H1 (cell line): ENCODE data around the gene MYO9A. TPM values are rescaled to one million over a fixed set of nuclear protein-coding genes. Genes with fewer than 3 reads are reported as not detected.

Experiments used
- CTCF ChIA-PET: fragments of 300-600 bp; sonication (Branson Sonifier 250); formaldehyde crosslinking; loops from one replicate; lab custom pipeline; 2021; ENCODE audit not compliant: partially characterized antibody; lab: Charles Lee
- POLR2A ChIA-PET: fragments of 300-600 bp; sonication (Branson Sonifier 250); formaldehyde crosslinking; loops from one replicate; lab custom pipeline; 2021; ENCODE audit warnings: inconsistent platforms; ENCODE audit not compliant: partially characterized antibody; lab: Charles Lee
- DNase-seq, 2 experiments: peaks; one replicate each; pipeline versions ENCODE4 v3.0.0 to v3.0.0-alpha.2; 2010 to 2022; ENCODE audit warnings: low spot score in 2 of 2, low read depth in 1 of 2, mixed read lengths in 1 of 2
- FAIRE-seq: peaks from 2 replicates; lab custom pipeline; 2011; peaks lifted over from hg19 to GRCh38; lab: Jason Lieb, UNC
- H2AFZ ChIP-seq: 2 replicates; pipeline ENCODE4 v1.8.1; 2012; ENCODE audit warnings: low read length, inconsistent platforms
- H2AK5ac ChIP-seq: 2 replicates; pipeline ENCODE4 v1.6.1; 2013; ENCODE audit warnings: low read depth, low read length
- H2BK120ac ChIP-seq: replicated peaks from 2 replicates; pipeline ENCODE3; 2013; ENCODE audit warnings: low read depth, low read length, inconsistent platforms
- H2BK12ac ChIP-seq: 2 replicates; pipeline ENCODE4 v1.6.1; 2013; ENCODE audit warnings: low read depth, low read length
- H2BK15ac ChIP-seq: 2 replicates; pipeline ENCODE4 v1.6.1; 2013; ENCODE audit warnings: low read length
- H2BK20ac ChIP-seq: 2 replicates; pipeline ENCODE4 v1.6.1; 2013; ENCODE audit warnings: low read length
- H2BK5ac ChIP-seq: 2 replicates; pipeline ENCODE4 v1.6.1; 2013; ENCODE audit warnings: low read depth, low read length
- H3K14ac ChIP-seq: 2 replicates; pipeline ENCODE4 v1.6.1; 2013; ENCODE audit warnings: inconsistent platforms; ENCODE audit not compliant: insufficient read length
- H3K18ac ChIP-seq: 2 replicates; pipeline ENCODE4 v1.6.1; 2013; ENCODE audit warnings: low read length; ENCODE audit errors: extremely low read depth
- H3K23ac ChIP-seq: 2 replicates; pipeline ENCODE4 v1.6.1; 2013; ENCODE audit warnings: inconsistent platforms; ENCODE audit not compliant: insufficient read length
- H3K23me2 ChIP-seq: 2 replicates; pipeline ENCODE4 v1.6.1; 2013; ENCODE audit warnings: low read depth, low read length
- H3K27ac ChIP-seq: 2 replicates; pipeline ENCODE4 v1.6.1; 2011; ENCODE audit warnings: low read depth, low read length, inconsistent platforms
- H3K27me3 ChIP-seq, 4 experiments: replicated peaks in 1 of 4; 1 replicate in 1 of 4; 2 replicates in 3 of 4; pipeline versions ENCODE4 v1.6.1 to v1.8.1; 2011 to 2013; ENCODE audit warnings: low read length in 3 of 4, mild to moderate bottlenecking in 3 of 4, inconsistent platforms in 2 of 4, mixed read lengths in 2 of 4, moderate library complexity in 1 of 4; ENCODE audit not compliant: control insufficient read depth in 3 of 4, insufficient read depth in 3 of 4; ENCODE audit errors: extremely low read depth in 1 of 4
- H3K36me3 ChIP-seq, 4 experiments: 2 replicates each; pipeline versions ENCODE4 v1.6.1 to v1.8.1; 2011 to 2013; ENCODE audit warnings: mild to moderate bottlenecking in 4 of 4, low read length in 3 of 4, moderate library complexity in 2 of 4, control low read depth in 1 of 4, inconsistent platforms in 1 of 4; ENCODE audit not compliant: insufficient read depth in 4 of 4, control insufficient read depth in 2 of 4
- H3K4ac ChIP-seq: replicated peaks from 2 replicates; pipeline ENCODE3; 2013; ENCODE audit warnings: low read length, low read depth, mixed read lengths, inconsistent platforms; ENCODE audit not compliant: insufficient read length
- H3K4me1 ChIP-seq, 4 experiments: replicated peaks in 1 of 4; 1 replicate in 1 of 4; 2 replicates in 3 of 4; pipeline versions ENCODE4 v1.6.1 to v1.8.1; 2011 to 2013; ENCODE audit warnings: low read length in 3 of 4, inconsistent platforms in 2 of 4, mixed read lengths in 1 of 4; ENCODE audit not compliant: insufficient read depth in 4 of 4, control insufficient read depth in 3 of 4
- H3K4me2 ChIP-seq, 2 experiments: 2 replicates each; pipeline versions ENCODE4 v1.6.1 to v1.8.1; 2011 to 2013; ENCODE audit warnings: low read depth in 2 of 2, low read length in 2 of 2, control low read depth in 1 of 2, inconsistent platforms in 1 of 2, mild to moderate bottlenecking in 1 of 2; ENCODE audit not compliant: insufficient read depth in 1 of 2
- H3K4me3 ChIP-seq, 4 experiments: fragments of 200-600, 300-600 bp in 1 of 4; sonication (generic), shearing (Covaris generic), sonication (Bioruptor Twin) in 1 of 4; 2 replicates each; pipeline versions ENCODE4 v1.5.1 to v1.8.1; 2011 to 2016; ENCODE audit warnings: low read length in 4 of 4, low read depth in 3 of 4, control low read depth in 2 of 4, inconsistent platforms in 2 of 4, mild to moderate bottlenecking in 2 of 4, mixed read lengths in 1 of 4, moderate library complexity in 1 of 4; ENCODE audit not compliant: insufficient read depth in 2 of 4; ENCODE audit errors: extremely low read depth in 1 of 4
- H3K56ac ChIP-seq: replicated peaks from 2 replicates; pipeline ENCODE3; 2013; ENCODE audit warnings: low read depth, mild to moderate bottlenecking, mixed read lengths, low read length, inconsistent platforms; ENCODE audit not compliant: insufficient read length
- H3K79me1 ChIP-seq: 2 replicates; pipeline ENCODE4 v1.6.1; 2013; ENCODE audit warnings: low read depth, low read length, control low read depth
- H3K79me2 ChIP-seq, 2 experiments: 2 replicates each; pipeline versions ENCODE4 v1.6.1 to v1.8.1; 2012 to 2013; ENCODE audit warnings: low read length in 2 of 2, mild to moderate bottlenecking in 2 of 2, inconsistent platforms in 1 of 2; ENCODE audit not compliant: insufficient read depth in 2 of 2, control insufficient read depth in 1 of 2
- H3K9ac ChIP-seq, 4 experiments: replicated peaks in 1 of 4; 1 replicate in 1 of 4; 2 replicates in 3 of 4; pipeline versions ENCODE4 v1.6.1 to v1.8.1; 2011 to 2013; ENCODE audit warnings: low read depth in 3 of 4, low read length in 3 of 4, control low read depth in 2 of 4, mild to moderate bottlenecking in 2 of 4, moderate library complexity in 2 of 4, inconsistent platforms in 1 of 4; ENCODE audit errors: extremely low read depth in 1 of 4
- H3K9me3 ChIP-seq, 2 experiments: 2 replicates each; pipeline versions ENCODE4 v1.6.1 to v1.8.1; 2012 to 2013; ENCODE audit warnings: mild to moderate bottlenecking in 2 of 2, moderate library complexity in 2 of 2, control low read depth in 1 of 2, inconsistent platforms in 1 of 2, low read depth in 1 of 2, low read length in 1 of 2, mixed read lengths in 1 of 2; ENCODE audit not compliant: insufficient read depth in 2 of 2
- H4K20me1 ChIP-seq, 2 experiments: replicated peaks in 1 of 2; 2 replicates each; pipeline versions ENCODE3 to v1.8.1; 2011 to 2013; ENCODE audit warnings: inconsistent platforms in 2 of 2, low read length in 2 of 2, mild to moderate bottlenecking in 1 of 2; ENCODE audit not compliant: insufficient read depth in 2 of 2, control insufficient read depth in 1 of 2
- H4K5ac ChIP-seq: 2 replicates; pipeline ENCODE4 v1.6.1; 2013; ENCODE audit warnings: low read length, low read depth, mixed read lengths, inconsistent platforms; ENCODE audit not compliant: insufficient read length
- H4K8ac ChIP-seq: 2 replicates; pipeline ENCODE4 v1.8.0; 2013; ENCODE audit warnings: mild to moderate bottlenecking, moderate library complexity, low read length, inconsistent platforms; ENCODE audit not compliant: insufficient read depth; ENCODE audit errors: extremely low read depth
- H4K91ac ChIP-seq: replicated peaks from 2 replicates; pipeline ENCODE3; 2013; ENCODE audit warnings: low read length, mixed read lengths, inconsistent platforms; ENCODE audit not compliant: insufficient read length
- ATF3 ChIP-seq: IDR thresholded peaks from 2 replicates; pipeline ENCODE4 v1.6.1; 2011; ENCODE audit warnings: low read depth, mild to moderate bottlenecking, low read length; ENCODE audit not compliant: insufficient read depth
- CHD2 ChIP-seq: IDR thresholded peaks from 2 replicates; pipeline ENCODE4 v1.6.1; 2012; ENCODE audit warnings: low read length, improper control_type of control experiment
- EGR1 ChIP-seq: IDR thresholded peaks from 2 replicates; pipeline ENCODE4 v1.6.1; 2011; ENCODE audit warnings: low read depth, low read length, borderline replicate concordance
- EZH2 ChIP-seq: fragments of 200-600 bp; sonication (generic); IDR thresholded peaks from 2 replicates; pipeline ENCODE4 v1.7.1; 2012; ENCODE audit warnings: low read depth, mild to moderate bottlenecking, moderate library complexity, low read length, inconsistent platforms; ENCODE audit not compliant: severe bottlenecking
- NANOG ChIP-seq: IDR thresholded peaks from 2 replicates; pipeline ENCODE4 v1.6.1; 2011; ENCODE audit warnings: low read length, low read depth, mild to moderate bottlenecking, inconsistent platforms; ENCODE audit not compliant: insufficient read depth, poor library complexity, severe bottlenecking
- POLR2A ChIP-seq, 2 experiments: IDR thresholded peaks; 1 replicate in 1 of 2; 2 replicates in 1 of 2; pipeline ENCODE4 v1.6.1; 2011; ENCODE audit warnings: low read depth in 2 of 2, low read length in 2 of 2, mild to moderate bottlenecking in 2 of 2; ENCODE audit errors: control extremely low read depth in 1 of 2
- RNF2 ChIP-seq: fragments of 200-900, 300-1000 bp; sonication (generic); IDR thresholded peaks from 2 replicates; pipeline ENCODE4 v1.7.1; 2016; ENCODE audit warnings: borderline replicate concordance, low read depth, mild to moderate bottlenecking, antibody characterized with exemption, low read length; ENCODE audit not compliant: poor library complexity, severe bottlenecking; ENCODE audit errors: missing control alignments
- SAP30 ChIP-seq: fragments of 300-600 bp; sonication (generic); IDR thresholded peaks from 2 replicates; pipeline ENCODE4 v1.7.1; 2012; ENCODE audit warnings: low read length, moderate library complexity, mild to moderate bottlenecking, inconsistent platforms; ENCODE audit not compliant: insufficient read depth, insufficient replicate concordance
- SIRT6 ChIP-seq: IDR thresholded peaks from one replicate; pipeline ENCODE4 v1.7.1; 2012; ENCODE audit warnings: low read length, inconsistent platforms
- TEAD4 ChIP-seq: IDR thresholded peaks from 2 replicates; pipeline ENCODE4 v1.6.1; 2012; ENCODE audit warnings: low read depth, low read length, inconsistent platforms, mixed read lengths
- WGBS, 2 experiments: shearing (Covaris generic) in 1 of 2; methylation state at CpG; one replicate each; pipeline versions ENCODE4 v1.1.6 to v1.1.7; 2013 to 2015; ENCODE audit warnings: low lambda C conversion rate in 2 of 2, mixed read lengths in 2 of 2, inconsistent platforms in 1 of 2, low coverage in 1 of 2, missing lambda C conversion rate in 1 of 2; ENCODE audit not compliant: insufficient replicate concordance in 2 of 2, insufficient coverage in 1 of 2, insufficient read length in 1 of 2; ENCODE audit errors: extremely low coverage in 1 of 2, missing lambda C conversion rate in 1 of 2; 5-methylcytosine and 5-hydroxymethylcytosine counted together
- polyA plus RNA-seq, 7 experiments: library from polyadenylated mRNA; depleted of rRNA in 3 of 7; stranded (reverse) in 5 of 7; unstranded in 2 of 7; fragments of >200 nt in 5 of 7; fragments of 200-250 nt in 2 of 7; gene quantifications; 1 replicate in 5 of 7; 2 replicates in 1 of 7; 4 replicates in 1 of 7; pipeline versions ENCODE4 v1.2.1 to v1.2.3, GENCODE V29; 2011 to 2013; ENCODE audit warnings: missing spikeins in 2 of 7, mixed read lengths in 2 of 7
- total RNA-seq: library from RNA; stranded (reverse); fragmentation: NEBNext Ultra II Directional; extraction: Animal tissue kit (Norgen Biotek cat#: 25700); gene quantifications from 2 replicates; pipeline ENCODE4 v1.2.1, GENCODE V29; 2021

The MYO9A gene
- total and polyA plus RNA-seq, 2 of the 8 experiments (the other 6 are each of a cell fraction or from before 2014, with no cell fraction given): 3.9 to 26.0 TPM

GRCh38 chr15:71934446-71934845 lies 183.5 kb downstream of the MYO9A start:
- Histone ChIP-seq H2BK20ac (no peak overlapping the region), H3K4me1 (no peaks in the 10 kb centered on the region), H3K56ac (no peak overlapping the region), H4K8ac (no peak overlapping the region), H4K5ac (no peak overlapping the region), H2BK120ac (no peak overlapping the region), H3K27ac (no peak overlapping the region), H3K4me3 (no peak overlapping the region), H2AK5ac (no peak overlapping the region), H2AFZ (no peak overlapping the region), H2BK5ac (no peak overlapping the region), H3K18ac (no peak overlapping the region), H4K91ac (no peak overlapping the region), H3K36me3 (peaks cover 0 to 9% (median 3%) of the 10 kb centered on the region in 4 experiments; a peak in 1 of 8 replicates), H4K20me1 (no peaks in the 10 kb centered on the region), H3K9ac (no peak overlapping the region), H3K4ac (no peak overlapping the region), H3K14ac (no peak overlapping the region), H3K9me3 (peaks cover 0 to 3% of the 10 kb centered on the region in 2 experiments; a peak in 1 of 4 replicates), H3K23me2 (no peaks in the 10 kb centered on the region), H3K4me2 (no peak overlapping the region), H3K79me2 (no peaks in the 10 kb centered on the region), H2BK12ac (no peak overlapping the region), H2BK15ac (no peak overlapping the region), H3K23ac (no peak overlapping the region), H3K27me3 (no peaks in the 10 kb centered on the region), H3K79me1 (no peaks in the 10 kb centered on the region)
- POLR2A ChIA-PET: no interaction called here
- no peak for FAIRE-seq
- DNase-seq: no peak
- CTCF ChIA-PET: interaction anchor here (0.6 to 0.7 kb wide), 3 partner anchors 95 to 193 kb away, joined by 3 read pairs; no protein-coding TSS in a partner anchor
- 79% methylated on average over 3 of the region's 3 CpGs; no CpG with 5 or more reads in 1 of the 2 experiments for WGBS, 2 experiments
- TF ChIP-seq EZH2: no peak
- TF ChIP-seq SIRT6: no peak
- TF ChIP-seq TEAD4: no peak
- TF ChIP-seq POLR2A (IDR thresholded peaks at IDR 0.05; ENCODE audit: control extremely low read depth in 1 of 2, low read depth in 2 of 2, low read length in 2 of 2): no peak
- TF ChIP-seq ATF3: no peak
- no peak for TF ChIP-seq EGR1
- TF ChIP-seq CHD2: no peak
- TF ChIP-seq RNF2: no peak
- TF ChIP-seq SAP30: no peak
- TF ChIP-seq NANOG: no peak
